Panc1 (cell line): ENCODE data around the gene LAMC2. TPM values are rescaled to one million over a fixed set of nuclear protein-coding genes. Genes with fewer than 3 reads are reported as not detected.

Experiments used
- ATAC-seq: fragments of 200-7000 bp; cut with Tn5 transposase; 2 replicates; pipeline ENCODE4 v1.9.1; 2020; ENCODE audit warnings: mild to moderate bottlenecking, moderate library complexity
- BruUV-seq: library from RNA; stranded (reverse); fragments of 400-500 nt; replicated peaks from 2 replicates; lab custom pipeline; 2021; lab: Mats Ljungman, UMichigan
- CTCF ChIA-PET: fragments of 300-600 bp; sonication (Branson Sonifier 250); formaldehyde crosslinking; loops from one replicate; lab custom pipeline; 2022; ENCODE audit warnings: antibody characterized with exemption; lab: Charles Lee
- POLR2A ChIA-PET: fragments of 300-600 bp; sonication (Branson Sonifier 250); formaldehyde crosslinking; loops from one replicate; lab custom pipeline; 2022; ENCODE audit warnings: antibody characterized with exemption; lab: Charles Lee
- DNase-seq: peaks from one replicate; pipeline ENCODE4 v3.0.0-alpha.2; 2010; ENCODE audit warnings: low read depth, low spot score
- H3K27ac ChIP-seq: 2 replicates; pipeline ENCODE4 v1.5.1; 2011; ENCODE audit warnings: mild to moderate bottlenecking, low read length, inconsistent platforms
- H3K27me3 ChIP-seq: fragments of 200-500 bp; sonication (Bioruptor generic); 2 replicates; pipeline ENCODE4 v1.6.0; 2014; ENCODE audit warnings: low read length, inconsistent platforms; ENCODE audit not compliant: control insufficient read depth, insufficient read depth
- H3K36me3 ChIP-seq: fragments of 200-500 bp; sonication (Bioruptor generic); 2 replicates; pipeline ENCODE4 v1.5.1; 2014; ENCODE audit warnings: inconsistent platforms, mild to moderate bottlenecking, low read length, moderate library complexity; ENCODE audit not compliant: control insufficient read depth, insufficient read depth
- H3K4me1 ChIP-seq: 2 replicates; pipeline ENCODE4 v1.5.1; 2011; ENCODE audit warnings: inconsistent platforms, mild to moderate bottlenecking, low read length, moderate library complexity; ENCODE audit not compliant: control insufficient read depth, insufficient read depth
- H3K4me3 ChIP-seq, 2 experiments: 2 replicates each; pipeline ENCODE4 v1.5.1; 2011 to 2012; ENCODE audit warnings: low read depth in 2 of 2, low read length in 2 of 2, mild to moderate bottlenecking in 2 of 2, inconsistent platforms in 1 of 2, moderate library complexity in 1 of 2
- H3K9me3 ChIP-seq: fragments of 200-500 bp; sonication (Bioruptor generic); 2 replicates; pipeline ENCODE4 v1.5.1; 2014; ENCODE audit warnings: low read depth, mild to moderate bottlenecking, inconsistent platforms, low read length, moderate library complexity; ENCODE audit not compliant: control insufficient read depth, insufficient read depth
- POLR2AphosphoS5 ChIP-seq: IDR thresholded peaks from 2 replicates; pipeline ENCODE4 v1.6.1; 2012; ENCODE audit warnings: mild to moderate bottlenecking, low read depth, low read length, moderate library complexity
- SIN3A ChIP-seq: IDR thresholded peaks from 2 replicates; pipeline ENCODE4 v1.6.1; 2012; ENCODE audit warnings: low read depth, mild to moderate bottlenecking, low read length, moderate library complexity, borderline replicate concordance; ENCODE audit not compliant: insufficient read depth
- TCF7L2 ChIP-seq: IDR thresholded peaks from 2 replicates; pipeline ENCODE4 v1.6.1; 2011; ENCODE audit warnings: mild to moderate bottlenecking, low read depth, low read length, inconsistent platforms
- in situ Hi-C: cut with HindIII; loops from 2 replicates; pipeline ENCODE4 v1.10.0; 2016; ENCODE audit warnings: low sequenced_read_pairs, low pct_unique_long_range_greater_than_20kb
- intact Hi-C: fragments of 100-400 bp; cut with micrococcal nuclease; formaldehyde crosslinking; loops from one replicate; pipeline ENCODE4 v1.10.0; 2022; ENCODE audit not compliant: unreplicated experiment
- total RNA-seq: library from RNA; stranded (reverse); gene quantifications from one replicate; pipeline ENCODE4 v1.2.1, GENCODE V29; 2021; ENCODE audit not compliant: unreplicated experiment
- TF ChIP-seq, protein P1 (sequence below): fragments of 450-650 bp; IDR thresholded peaks from 2 replicates; pipeline ENCODE4 v1.5.1; 2017; ENCODE audit warnings: mild to moderate bottlenecking
- TF ChIP-seq, protein P2 (sequence below), 2 experiments: IDR thresholded peaks; 2 replicates each; pipeline ENCODE4 v1.6.1; 2011 to 2012; ENCODE audit warnings: low read depth in 2 of 2, control low read depth in 1 of 2, low read length in 1 of 2, mild to moderate bottlenecking in 1 of 2, moderate library complexity in 1 of 2; ENCODE audit not compliant: insufficient read depth in 1 of 2

Gene LAMC2
- total RNA-seq, 1 experiment from 2014 or later: 8.3 TPM

DNA sequence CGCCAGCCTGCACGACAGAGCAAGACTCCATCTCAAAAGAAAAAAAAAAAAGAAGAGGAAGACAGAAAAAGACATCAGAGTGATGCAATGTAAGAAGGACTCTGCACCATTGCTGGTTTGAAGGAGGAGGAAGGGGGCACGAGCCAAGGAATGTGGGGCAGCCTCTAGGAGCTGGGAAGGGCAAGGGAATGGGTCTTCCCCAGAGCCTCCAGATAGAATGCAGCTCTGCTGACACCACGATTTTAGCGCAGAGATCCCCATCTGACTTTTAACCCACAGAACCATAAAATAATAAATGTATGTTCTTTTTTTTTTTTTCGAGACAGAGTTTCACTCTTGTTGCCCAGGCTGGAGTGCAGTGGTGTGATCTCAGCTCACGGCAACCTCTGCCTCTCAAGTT lies 33.9 kb upstream of the LAMC2 start:
- Histone ChIP-seq H3K4me1 (no peaks in the 10 kb centered on the region), H3K27me3 (no peaks in the 10 kb centered on the region), H3K36me3 (no peaks in the 10 kb centered on the region), H3K9me3 (no peaks in the 10 kb centered on the region), H3K4me3 (no peak overlapping the region), H3K27ac (no peak overlapping the region)
- POLR2A ChIA-PET: no interaction called here
- DNase-seq (no peak), ATAC-seq (no peak)
- in situ Hi-C loops: no loop called here
- CTCF ChIA-PET: no interaction called here
- TF ChIP-seq, protein P1, sequence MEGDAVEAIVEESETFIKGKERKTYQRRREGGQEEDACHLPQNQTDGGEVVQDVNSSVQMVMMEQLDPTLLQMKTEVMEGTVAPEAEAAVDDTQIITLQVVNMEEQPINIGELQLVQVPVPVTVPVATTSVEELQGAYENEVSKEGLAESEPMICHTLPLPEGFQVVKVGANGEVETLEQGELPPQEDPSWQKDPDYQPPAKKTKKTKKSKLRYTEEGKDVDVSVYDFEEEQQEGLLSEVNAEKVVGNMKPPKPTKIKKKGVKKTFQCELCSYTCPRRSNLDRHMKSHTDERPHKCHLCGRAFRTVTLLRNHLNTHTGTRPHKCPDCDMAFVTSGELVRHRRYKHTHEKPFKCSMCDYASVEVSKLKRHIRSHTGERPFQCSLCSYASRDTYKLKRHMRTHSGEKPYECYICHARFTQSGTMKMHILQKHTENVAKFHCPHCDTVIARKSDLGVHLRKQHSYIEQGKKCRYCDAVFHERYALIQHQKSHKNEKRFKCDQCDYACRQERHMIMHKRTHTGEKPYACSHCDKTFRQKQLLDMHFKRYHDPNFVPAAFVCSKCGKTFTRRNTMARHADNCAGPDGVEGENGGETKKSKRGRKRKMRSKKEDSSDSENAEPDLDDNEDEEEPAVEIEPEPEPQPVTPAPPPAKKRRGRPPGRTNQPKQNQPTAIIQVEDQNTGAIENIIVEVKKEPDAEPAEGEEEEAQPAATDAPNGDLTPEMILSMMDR: no peak
- no peak for TF ChIP-seq POLR2AphosphoS5
- intact Hi-C loops: no loop called here
- BruUV-seq: no TSS peak

DNA sequence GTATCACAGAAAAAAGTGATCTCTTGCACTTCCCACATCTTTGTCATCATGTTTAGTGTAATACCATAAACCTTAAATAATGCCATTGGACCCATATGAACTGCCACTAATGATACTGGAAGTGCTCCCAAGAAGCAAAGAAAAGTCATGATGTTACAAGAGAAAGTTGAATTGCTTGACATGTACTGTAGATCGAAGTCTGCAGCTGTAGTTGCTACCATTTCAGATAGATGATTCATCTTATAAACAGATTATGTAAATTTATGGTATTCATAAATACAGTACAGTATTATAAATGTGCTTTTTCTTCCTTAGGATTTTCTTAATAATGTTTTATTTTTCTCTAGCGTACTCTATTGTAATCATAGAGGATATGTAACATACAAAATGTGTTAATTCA lies 30.1 kb upstream of the LAMC2 start:
- Histone ChIP-seq H3K27me3 (no peaks in the 10 kb centered on the region), H3K27ac (no peak overlapping the region), H3K36me3 (no peaks in the 10 kb centered on the region), H3K4me3 (no peak overlapping the region), H3K4me1 (no peaks in the 10 kb centered on the region), H3K9me3 (no peaks in the 10 kb centered on the region)
- POLR2A ChIA-PET: no interaction called here
- CTCF ChIA-PET: no interaction called here
- no TSS peak for BruUV-seq
- DNase-seq: no peak
- no peak for ATAC-seq
- intact Hi-C loops (no loop called here), in situ Hi-C loops (no loop called here)
- TF ChIP-seq POLR2AphosphoS5 (no peak), TCF7L2 (no peak), SIN3A (no peak)
- TF ChIP-seq, protein P2, sequence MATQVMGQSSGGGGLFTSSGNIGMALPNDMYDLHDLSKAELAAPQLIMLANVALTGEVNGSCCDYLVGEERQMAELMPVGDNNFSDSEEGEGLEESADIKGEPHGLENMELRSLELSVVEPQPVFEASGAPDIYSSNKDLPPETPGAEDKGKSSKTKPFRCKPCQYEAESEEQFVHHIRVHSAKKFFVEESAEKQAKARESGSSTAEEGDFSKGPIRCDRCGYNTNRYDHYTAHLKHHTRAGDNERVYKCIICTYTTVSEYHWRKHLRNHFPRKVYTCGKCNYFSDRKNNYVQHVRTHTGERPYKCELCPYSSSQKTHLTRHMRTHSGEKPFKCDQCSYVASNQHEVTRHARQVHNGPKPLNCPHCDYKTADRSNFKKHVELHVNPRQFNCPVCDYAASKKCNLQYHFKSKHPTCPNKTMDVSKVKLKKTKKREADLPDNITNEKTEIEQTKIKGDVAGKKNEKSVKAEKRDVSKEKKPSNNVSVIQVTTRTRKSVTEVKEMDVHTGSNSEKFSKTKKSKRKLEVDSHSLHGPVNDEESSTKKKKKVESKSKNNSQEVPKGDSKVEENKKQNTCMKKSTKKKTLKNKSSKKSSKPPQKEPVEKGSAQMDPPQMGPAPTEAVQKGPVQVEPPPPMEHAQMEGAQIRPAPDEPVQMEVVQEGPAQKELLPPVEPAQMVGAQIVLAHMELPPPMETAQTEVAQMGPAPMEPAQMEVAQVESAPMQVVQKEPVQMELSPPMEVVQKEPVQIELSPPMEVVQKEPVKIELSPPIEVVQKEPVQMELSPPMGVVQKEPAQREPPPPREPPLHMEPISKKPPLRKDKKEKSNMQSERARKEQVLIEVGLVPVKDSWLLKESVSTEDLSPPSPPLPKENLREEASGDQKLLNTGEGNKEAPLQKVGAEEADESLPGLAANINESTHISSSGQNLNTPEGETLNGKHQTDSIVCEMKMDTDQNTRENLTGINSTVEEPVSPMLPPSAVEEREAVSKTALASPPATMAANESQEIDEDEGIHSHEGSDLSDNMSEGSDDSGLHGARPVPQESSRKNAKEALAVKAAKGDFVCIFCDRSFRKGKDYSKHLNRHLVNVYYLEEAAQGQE (IDR thresholded peaks at IDR 0.05; ENCODE audit: insufficient read depth in 1 of 2, low read depth in 2 of 2, low read length in 1 of 2): no peak
- TF ChIP-seq, protein P1: no peak
